Stimulated activated CD4-positive, alpha-beta T cell treated with anti-CD3 and anti-CD28 coated beads, TNF-alpha, amount 100 ng/mL, for 1 hour (primary cell): Measurements from ENCODE around the gene IQSEC1.
A peak's percentile ranks its signal among the peaks of the same experiment; 100 is the strongest.

Experiments
- DNase-seq, 3 donors: peaks; one replicate each; pipeline ENCODE4 v3.0.0-alpha.2; 2020; ENCODE audit warnings: low read depth in 3 of 3, low spot score in 1 of 3

Gene IQSEC1

DNA sequence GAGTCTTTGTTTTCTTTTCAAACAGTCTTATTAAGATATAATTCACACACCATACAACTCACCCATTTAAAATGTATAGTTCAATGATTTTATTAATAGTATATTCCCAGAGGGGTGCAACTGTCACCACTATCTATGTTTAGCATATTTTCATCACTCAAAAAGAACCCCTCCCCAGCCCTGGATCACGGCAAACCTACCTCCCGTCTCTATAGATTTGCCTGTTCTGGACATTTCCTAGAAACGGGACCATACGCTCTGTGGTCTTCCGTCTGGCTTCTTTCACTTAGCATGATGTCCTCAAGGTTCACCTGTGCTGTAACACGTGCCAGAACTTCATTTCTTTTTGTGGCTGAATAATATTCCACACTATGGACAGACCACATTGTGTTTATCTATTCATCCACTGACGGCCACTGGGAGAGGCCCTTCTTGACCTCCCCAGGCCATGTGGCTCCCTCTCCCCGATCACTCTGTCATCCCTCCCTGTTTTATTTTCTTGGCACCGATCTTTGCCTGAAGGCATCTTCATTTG, 56.4 kb downstream of the IQSEC1 start:
- no peak for DNase-seq

DNA sequence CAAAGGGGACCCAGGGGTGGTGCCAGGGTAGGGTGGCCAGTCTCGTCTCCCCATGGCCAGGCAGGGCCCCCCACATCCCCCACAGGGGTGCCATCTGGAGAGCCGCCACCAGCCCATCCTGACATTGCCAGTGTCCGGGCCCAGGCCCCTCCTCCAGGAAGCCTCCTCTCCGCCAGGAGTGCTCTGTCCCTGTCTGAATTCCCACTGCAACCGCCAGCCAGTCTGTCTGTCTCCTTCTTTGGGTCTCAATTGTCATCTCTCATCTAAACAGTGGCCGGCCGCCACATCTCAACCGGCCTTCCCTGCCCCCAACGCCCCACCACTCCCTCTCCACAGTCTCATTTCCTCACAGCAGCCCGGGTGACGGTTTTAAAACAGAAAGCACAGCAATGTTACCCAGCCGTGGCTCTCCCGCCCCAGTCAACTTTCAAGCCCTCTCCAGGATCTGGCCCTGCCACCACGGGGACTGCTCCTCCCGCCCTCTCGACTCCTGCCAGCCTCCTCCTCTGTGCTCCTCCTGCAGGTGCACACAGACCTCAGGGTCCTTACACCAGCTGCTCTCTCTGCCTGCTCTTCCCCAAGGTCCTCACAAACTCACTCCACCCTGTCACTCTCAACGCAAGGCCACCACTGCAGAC, 57.0 kb downstream of the IQSEC1 start:
- DNase-seq, result peak in 1 of 3 donors; percentile 30

DNA sequence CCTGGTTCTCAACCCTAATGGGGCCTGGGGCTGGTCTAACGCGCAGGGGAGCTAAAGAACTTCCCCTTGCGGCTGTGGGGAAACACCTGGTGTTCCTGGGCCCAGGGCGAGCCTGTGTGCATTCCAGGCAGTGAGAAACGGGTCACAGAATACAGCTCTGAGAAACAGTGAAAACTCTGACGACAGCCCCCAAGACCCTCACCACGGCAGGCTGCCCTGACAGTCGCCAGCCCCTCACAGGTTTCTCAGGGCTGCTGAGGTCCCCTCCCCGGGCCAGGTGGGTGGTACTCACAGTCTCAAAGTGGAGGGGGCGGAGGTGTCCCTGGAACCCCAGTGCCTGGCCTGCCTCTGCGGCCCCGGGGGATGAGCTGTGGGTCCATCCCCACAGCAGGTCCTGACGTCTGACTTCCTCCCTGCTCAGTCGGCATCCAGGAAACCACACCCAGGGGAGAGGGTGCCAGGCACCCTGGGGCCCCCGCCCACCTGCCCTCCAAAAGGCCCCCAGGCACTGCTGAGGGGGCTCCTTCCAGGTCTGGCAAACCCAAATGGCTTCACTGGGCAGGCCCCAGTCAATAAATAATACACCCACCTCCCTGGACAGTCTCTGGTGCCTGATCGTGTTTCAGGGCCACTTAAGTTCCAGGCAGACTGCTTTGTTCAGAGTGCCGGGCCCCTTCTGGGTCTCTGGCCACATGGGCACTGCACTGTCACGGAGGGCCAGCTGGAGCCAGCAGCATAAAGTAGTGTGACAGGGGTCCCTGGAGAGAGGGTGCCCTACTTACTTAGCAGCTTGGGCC, 57.7 kb downstream of the IQSEC1 start:
- DNase-seq, result peak in 1 of 3 donors; percentile 34

DNA sequence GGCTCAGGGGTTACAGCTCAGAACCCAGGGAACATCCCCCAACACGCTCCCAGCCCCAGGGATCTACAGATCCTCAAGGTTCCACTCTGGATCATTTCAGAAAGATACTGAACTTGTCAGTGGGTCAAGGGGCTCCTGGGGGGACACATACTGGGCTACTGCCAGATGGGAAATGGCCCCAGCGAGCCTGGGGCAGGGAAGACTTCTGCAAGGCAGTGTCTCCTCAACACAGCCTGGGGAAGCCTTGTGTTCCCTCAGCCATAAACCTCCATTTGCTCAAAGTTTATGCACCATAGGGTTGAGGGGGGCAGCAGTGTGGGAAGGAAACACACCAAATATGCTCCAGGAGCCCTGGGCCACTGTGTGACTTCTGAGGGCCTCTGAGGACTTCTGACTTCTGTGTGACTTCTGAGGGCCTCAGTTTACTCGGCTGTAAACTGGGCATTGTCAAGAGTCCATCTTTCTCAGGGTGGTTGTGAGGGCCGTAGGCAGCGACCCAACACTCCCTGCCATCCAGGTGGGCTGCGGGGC, 58.4 kb downstream of the IQSEC1 start:
- DNase-seq, result no peak

DNA sequence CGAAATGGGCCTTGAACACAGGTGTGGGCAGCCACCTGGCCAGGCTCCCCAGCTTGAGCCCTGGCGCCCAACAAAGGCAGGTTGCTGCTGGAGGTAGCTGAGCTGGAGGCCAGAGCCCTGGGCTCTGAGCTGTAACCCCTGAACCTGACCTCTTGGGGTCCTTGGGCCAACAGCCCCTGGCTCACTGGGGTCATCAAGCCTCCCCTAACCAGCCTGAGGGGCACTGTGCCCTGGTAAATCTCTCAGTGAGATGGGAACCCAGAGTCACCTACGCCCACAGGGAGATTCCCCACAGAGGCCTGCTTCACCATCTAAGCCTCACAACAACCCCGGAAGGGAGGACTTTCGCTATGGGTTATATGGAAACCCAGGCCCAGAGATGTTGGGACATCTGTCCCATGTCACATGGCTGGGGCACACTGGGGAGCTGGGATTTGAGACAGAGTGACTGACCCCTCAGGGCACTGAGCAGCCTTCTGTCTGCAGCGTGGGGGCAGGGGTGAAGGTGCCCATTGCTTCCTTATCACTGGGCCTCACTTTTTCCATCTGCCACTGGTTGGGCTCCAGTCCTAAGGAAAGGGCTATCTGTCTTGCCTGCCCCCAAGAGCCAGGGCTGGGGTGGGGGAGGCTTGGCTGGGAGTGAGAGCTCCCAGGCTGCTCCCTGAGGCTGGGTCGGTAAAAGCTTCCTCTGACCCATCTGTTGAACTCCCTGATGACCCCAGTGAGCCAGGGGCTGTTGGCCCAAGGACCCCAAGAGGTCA, 59.1 kb downstream of the IQSEC1 start:
- no peak for DNase-seq

DNA sequence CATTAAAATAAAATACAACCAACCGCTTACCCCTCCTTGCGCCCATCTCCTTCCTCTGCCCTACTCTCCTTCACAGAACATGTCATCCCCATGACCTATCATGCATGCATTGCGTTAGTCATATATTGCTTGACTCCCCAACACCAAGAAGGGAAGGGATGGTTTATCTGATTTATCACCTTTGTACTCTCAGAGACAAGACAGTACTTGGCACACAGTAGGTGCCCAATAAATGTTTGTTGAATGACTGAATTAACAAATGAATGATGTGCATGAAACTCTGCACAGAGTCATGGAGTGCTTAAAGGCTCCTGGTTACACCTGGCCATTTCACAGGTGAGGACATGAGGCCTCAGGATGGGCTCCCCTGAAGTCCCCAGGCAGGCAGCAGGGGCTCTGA, 59.7 kb downstream of the IQSEC1 start:
- no peak for DNase-seq

DNA sequence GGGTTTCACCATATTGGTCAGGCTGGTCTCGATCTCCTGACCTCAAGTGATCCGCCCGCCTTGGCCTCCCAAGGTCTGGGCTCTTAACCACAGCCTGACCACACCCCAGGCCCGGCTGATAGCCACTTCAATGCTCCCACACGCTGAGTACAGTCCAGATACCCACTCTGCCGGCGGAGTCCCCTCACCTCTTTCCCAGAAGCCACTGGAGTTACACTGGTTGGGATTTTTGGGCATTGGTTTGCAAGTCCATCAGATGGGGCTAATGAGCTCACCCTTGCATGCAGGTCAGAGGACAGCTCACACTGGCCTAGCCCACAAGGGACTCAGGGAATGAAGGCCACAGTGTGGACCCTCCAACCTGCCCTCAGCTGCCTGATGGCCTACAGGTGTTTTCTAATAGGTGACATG, 60.1 kb downstream of the IQSEC1 start:
- no peak for DNase-seq

DNA sequence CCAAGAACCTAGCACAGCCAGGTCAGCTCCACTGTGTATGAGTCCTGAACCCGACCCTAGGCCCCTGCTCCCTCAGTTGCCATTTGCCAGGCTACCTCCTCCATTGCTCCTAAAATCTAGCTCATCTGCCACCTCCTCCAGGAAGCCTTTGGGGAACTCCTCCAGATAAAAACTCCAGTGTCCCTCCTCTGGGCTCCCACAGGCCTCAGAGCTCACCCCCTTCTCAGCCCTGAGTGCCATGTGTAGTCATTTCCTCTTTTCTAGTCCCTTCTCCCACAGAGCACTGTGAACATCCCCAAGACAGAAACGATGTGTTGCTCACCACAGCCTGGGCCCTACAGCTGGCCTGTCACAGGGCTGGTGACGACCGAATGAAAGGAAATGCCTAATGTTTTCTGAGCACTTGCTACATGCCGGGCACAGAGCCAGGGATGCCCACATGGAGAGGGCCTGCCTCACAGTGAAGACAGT, 61.0 kb downstream of the IQSEC1 start:
- DNase-seq, result no peak

DNA sequence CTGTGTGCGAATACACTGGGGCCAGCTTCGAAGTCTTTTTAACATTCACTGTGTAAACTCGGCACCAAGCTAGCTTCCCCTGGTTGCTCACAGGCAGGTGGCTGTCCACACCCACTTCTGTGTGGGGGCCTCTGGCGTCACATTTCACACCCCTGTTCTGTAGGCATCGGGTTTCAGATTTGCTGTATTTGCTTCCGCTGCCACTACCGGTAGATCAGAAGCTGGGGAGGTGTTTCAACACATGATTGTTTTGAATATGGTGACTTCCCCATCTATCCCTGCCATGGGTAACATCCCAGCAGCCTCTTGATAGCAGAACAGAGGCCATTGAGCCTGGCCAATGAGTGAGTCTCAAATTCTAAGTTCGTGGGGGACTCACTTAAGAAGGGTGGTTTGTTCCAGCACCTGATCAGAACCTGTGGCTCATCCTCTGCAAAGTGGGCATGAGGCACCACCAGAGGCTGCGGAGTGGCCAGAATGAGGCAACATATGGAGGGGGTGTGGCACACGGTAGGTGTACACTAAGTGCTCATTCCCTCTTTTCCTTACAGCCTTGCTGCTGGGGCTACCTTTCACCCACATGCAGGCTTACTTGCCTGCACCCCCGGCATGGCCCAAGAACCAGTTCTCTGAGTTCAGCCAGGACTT, 61.5 kb downstream of the IQSEC1 start:
- peak; percentile 53 to 60 (median 56) for DNase-seq

DNA sequence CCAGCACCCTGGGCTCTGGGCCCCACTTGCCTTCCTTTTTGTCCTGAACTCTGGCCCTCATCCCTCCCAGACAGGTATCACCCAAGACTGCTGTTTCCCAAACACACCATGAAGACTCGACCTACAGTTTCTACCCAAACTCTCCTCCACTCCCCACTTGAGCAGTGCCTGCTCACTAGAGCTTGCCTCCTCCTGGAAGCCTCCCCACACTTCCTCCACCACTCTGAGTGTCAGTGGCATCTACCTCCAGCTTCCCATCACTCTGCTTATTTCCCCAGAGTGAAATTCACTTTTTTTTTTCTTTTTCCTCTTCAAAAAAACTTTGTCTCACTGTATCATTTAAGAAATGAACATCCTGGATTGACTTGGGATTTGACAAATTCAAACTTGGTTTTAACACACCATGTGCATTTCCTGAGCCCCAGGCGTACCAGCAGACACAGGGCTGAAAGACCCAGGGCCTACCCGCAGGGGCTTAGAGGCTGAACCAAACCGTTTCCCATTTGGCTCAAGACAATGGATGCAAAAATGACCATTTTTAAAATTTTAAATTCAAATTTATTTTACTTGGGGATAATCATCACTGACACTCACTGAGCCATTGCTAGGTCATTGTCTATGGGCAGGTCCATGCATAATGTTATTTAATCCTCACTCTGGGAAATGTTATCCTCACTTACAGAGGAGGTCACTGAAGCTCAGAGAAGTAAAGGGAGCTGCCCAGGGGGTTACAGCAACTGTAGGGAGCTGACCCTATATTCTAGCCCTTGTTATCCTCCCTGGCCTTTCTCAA, 62.3 kb downstream of the IQSEC1 start:
- DNase-seq, result no peak

DNA sequence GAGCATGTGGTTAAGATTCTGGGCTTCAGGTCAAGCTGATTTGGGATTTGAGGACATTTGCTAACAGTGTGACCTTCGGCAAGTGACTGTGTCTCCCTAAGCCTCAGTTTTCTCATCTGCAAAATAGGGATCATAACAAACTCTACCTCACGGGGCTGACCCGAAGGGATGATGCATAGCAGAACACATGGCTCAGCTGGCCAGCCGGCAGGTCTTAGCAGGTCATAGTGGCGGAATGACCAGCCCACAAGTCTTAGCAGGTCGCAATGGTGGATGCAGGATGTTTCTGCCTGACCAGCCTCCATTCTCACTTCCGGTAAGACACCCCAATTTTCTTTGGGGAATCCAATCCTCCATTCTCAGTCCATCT, 63.3 kb downstream of the IQSEC1 start:
- no peak for DNase-seq

DNA sequence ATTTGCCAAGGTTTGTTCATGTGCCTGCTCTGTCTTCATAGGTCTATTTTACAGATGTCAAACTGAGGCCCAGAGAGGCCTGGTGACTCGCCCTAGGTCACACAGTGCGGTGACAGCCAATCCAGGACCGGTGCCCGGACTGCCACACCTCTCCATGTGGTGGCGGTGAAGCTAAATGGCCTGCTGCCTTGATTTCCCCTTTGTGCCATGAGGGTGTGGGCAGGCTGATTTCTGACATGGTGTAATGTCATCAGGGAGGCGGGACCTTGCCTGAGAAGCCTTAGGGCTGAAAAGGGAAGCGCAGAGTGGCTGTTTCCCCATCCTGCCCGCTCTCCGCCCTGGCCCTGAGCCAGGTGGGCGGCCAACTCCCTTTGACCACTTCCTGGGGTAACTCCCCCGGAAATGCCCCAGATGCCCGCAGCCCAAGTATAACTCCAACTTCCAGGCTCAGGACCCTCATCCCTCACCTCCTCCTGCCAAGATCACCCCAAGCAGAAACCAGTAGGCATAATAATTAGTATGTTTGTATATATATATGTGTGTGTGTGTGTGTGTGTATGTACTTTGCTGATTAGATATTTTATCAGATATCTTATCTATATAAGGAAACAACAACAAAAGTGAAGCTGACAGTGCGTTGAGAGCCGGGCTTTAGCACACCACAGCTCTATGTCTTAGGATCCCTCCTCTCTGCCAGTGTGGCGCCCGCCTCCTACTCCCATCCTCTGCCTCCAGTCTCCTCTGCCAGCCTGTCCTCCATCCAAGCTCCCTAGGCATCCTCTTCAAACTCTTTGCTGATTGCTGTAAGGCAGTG, 63.9 kb downstream of the IQSEC1 start:
- DNase-seq, result no peak

DNA sequence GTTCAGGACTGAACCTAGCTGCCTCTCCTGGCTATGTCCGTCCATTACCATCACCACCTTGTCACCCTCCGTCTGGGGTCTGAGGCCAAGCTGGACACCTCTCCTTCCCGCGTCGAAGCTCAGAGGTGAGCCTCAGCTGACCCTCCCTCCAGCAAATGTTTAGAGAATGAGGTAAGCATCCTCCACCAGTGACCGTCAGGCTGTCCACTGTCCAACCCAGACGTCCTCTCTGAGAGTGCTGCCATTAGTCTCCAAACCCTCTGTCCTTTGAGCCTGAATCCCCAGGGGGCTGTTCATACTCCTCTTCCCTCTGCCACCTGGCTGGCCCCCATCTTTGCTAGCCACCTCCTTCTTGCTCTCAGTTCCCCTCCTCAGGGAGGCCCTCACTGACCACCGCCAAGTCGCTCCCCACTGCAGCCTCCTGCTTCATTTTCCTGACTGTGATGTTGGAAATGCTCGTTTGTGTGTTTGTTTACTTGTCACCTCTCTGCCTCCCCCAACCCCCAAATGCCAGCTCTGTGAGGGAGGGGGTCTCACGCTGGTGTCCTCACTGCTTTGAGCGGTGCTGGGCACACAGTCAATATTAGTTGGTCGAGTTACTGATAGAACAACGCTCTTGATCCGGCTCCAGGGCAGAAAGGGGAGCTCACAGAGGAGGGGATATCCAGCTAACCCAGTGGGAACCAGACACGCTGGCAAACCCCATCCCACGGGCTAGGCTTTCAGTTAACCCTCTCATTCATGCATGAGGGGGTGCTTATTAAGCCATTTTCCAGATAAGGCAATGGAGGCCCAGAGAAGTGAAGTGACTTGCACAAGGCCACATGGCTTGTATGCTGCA, 64.9 kb downstream of the IQSEC1 start:
- no peak for DNase-seq

DNA sequence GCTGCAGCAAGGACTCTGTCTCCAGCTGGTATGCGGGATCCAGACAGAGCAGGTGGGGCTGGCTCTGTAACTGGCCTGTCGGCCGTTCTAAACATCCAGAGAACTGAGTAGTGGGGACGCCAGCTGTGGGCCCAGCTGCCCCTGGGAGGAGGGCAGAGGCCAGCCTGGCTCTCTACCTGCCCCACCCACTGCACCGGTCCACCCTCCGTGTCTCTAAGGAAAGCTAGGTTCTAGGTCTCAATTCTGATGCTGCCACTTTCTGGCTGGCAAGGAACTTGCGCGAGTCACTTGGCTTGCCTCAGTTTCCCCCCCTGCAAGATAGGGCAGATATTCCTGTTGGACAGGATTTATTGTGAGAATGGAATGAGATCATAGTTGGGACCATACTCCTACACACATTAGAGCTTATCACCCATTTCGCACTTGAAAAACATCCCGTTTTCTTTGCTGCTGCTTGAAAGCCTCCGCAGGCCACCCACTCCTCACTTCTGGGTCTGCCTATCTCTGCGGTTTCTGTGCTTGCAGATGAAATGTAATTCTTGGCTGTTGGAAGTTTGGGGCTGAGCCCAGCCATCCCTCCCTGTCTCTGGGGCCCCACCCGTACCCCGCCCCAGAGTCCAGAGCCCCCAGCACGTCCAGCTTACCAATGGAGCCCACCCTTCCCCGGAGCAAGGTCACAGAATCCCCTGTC, 65.8 kb downstream of the IQSEC1 start:
- DNase-seq, result no peak

DNA sequence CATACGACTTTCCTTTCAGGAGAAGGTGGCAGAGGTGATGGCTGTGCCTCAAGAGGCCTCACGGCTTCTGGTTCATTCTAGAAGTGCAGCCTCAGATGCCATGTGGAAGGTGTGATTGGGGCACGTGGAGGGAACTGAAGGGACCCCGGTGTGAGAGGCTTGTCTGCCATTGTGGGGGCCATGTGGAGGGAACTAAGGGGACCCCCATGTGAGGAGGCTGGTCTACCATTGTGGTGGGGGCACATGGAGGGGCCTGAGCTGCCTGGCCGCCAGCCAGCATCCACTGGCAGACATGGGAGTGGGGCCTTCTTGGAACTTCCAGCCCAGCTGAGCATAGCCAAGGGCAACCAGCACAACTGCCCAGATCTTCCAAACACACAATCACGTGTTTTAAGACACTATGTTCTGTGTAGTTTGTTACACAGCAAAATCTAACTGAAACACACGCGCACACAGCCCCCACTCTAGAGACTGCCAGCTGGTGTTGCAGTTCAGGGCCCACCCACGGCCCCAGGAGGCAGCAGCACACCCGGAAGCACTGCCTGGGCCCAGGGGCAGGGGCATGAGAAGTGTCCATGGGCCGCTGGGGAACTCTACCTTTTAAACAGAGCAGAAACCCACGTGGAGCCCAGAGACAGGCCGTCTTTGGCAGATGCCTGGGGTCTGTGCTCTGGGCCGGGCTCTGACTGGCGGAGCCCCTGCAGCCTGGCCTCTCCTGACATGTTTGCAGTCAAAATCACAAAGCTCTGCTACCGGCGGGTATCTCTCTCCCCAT, 66.8 kb downstream of the IQSEC1 start:
- no peak for DNase-seq

DNA sequence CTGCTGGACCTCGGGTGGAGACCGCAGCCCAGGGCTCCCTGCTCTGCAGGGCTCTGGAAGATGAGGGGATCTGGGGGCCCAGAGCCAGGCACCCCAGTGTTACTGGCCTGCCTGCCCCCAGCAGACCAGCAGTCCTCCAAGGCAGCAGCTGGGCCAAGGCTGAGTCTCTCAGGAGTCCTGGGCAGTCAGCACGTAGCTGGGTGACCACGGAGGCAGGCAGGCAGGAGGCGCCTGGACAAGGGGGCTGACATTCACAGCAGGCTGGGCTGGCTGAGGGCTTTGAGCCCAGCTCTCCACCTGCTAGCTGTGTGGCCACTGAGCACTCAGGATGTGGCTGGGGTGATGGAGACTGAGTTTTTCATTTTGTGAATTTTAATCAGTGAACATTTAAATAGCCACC, 67.9 kb downstream of the IQSEC1 start:
- DNase-seq, result no peak

DNA sequence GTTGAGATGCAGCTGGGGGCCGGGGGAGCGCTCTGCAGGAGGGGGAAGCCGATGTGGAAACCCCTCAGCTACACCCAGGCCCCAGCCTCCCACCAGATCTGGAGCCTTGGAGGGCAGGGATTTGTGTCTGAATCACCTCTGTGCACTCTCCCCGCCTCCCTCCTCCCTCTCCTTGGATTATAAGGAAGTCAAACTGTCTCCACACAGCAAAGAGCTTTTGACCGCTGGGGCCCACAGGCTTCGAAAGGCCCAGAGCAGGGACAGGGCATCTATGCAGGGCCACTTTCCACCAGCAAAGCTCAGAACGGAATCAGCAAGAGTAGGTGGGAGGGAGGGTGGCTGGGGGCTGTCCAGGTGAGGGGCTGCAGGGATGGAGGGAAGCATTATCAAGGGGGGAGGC, 68.9 kb downstream of the IQSEC1 start:
- DNase-seq, result no peak
